KOPT-K1 (cell line): ENCODE results near the gene HERC5.
A peak's percentile ranks its signal among the peaks of the same experiment; 100 is the strongest.

Experiments
- H3K27ac ChIP-seq: fragments of 200-600 bp; sonication (generic); 2 replicates; pipeline ENCODE4 v1.5.1; 2016; ENCODE audit warnings: antibody characterized with exemption, mild to moderate bottlenecking, low read depth, low read length; ENCODE audit not compliant: poor library complexity, severe bottlenecking
- H3K36me3 ChIP-seq: fragments of 200-600 bp; sonication (generic); 2 replicates; pipeline ENCODE4 v1.5.1; 2017; ENCODE audit warnings: antibody characterized with exemption, mild to moderate bottlenecking, low read length, moderate library complexity; ENCODE audit not compliant: insufficient read depth
- H3K9me3 ChIP-seq: fragments of 200-600 bp; sonication (generic); 2 replicates; pipeline ENCODE4 v1.5.1; 2017; ENCODE audit warnings: antibody characterized with exemption, low read length, mild to moderate bottlenecking; ENCODE audit not compliant: insufficient read depth, poor library complexity, severe bottlenecking

The HERC5 gene

GRCh38 chr4:88467392-88467791 lies 10.5 kb downstream of the HERC5 start:
- peaks cover 80% of the 10 kb centered on the region for H3K36me3 ChIP-seq
- no peaks in the 10 kb centered on the region for H3K9me3 ChIP-seq
- H3K27ac ChIP-seq = no peak overlapping the region

DNA sequence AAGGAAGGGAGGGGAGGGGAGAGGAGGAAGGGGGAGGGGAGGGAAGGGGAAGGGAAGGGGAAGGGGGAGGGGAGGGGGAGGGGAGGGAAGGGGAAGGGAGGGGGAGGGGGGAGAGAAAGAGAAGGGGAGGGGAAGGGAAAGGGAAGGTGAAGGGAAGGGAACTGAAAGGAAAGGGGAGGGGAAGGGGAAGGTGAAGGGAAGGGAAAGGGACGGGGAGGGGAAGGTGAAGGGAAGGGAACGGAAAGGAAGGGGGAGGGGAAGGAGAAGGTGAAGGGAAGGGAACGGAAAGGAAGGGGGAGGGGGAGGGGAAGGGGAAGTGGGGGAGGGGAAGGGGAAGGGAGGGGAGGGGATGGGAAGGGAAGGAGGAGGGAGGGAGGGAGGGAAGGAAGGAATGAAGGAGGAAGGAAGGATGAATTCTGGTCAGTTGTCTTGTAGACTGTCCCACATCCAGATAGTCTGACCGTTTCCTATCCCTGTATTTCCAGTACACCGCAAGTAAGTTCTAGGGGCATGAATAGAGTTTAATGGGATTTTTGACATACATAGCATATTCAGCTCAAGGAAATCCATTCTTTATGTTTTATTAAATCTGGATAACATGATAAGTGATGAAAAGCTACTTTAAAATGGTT lies 20.4 kb downstream of the HERC5 start:
- peaks cover 46% of the 10 kb centered on the region for H3K36me3 ChIP-seq
- no peak overlapping the region for H3K27ac ChIP-seq
- H3K9me3 ChIP-seq = no peaks in the 10 kb centered on the region

- Histone ChIP-seq H3K27ac (no peak overlapping the region), H3K9me3 (no peaks in the 10 kb centered on the region)
Measured at GRCh38 chr4:88478247-88478646, 21.3 kb downstream of the HERC5 start.

DNA sequence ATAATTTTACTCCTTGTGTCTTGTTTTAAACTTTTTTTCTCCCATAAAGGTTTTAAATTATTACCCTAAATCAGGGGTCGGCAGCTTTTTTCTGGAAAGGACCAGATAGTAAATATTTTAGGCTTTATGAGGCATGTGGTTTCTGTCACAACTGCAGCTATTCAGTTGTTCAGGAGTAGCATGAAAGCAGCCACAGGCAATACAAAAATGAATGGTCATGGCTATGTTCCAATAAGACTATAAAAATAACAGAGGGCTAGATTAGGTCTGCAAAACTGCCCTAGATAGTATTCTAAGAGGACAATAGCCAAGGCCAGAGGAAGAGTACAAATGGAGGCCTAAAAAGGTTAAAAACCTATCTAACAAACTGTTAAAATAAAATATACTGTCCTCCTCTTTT lies 24.6 kb downstream of the HERC5 start:
- peaks cover 35% of the 10 kb centered on the region for H3K36me3 ChIP-seq
- H3K27ac ChIP-seq = no peak overlapping the region
- no peaks in the 10 kb centered on the region for H3K9me3 ChIP-seq

More at GRCh38 chr4:88478247-88478646, 21.3 kb downstream of the HERC5 start:
- H3K36me3 ChIP-seq = peaks cover 38% of the 10 kb centered on the region

DNA sequence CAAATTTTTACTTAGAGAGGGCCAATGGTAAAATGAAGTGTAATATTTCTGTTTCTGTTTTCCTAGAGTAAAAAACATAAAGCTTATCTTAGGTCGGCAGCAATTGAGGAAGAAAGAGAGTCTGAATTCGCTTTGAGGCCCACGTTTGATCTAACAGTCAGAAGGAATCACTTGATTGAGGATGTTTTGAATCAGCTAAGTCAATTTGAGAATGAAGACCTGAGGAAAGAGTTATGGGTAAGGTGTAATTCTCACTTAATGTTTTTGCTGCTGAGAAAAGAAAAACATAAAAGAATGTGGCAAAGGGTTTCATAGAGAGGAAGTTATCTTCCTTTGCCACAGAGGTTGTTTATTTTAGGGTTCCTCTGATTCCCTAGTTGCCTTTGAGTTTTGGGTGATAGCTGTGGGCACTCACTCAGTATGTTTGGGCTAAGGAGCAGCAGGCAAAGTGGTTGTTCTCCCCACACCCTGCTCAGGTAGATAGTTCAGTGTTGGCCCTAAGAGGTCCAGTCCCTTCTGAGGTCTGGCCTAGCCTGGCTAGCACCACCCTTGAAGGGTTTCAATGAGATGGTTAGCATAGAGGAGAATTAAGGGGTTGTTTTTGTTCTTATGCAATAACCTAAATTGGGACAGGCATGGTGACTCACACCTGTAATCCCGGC lies 32.3 kb downstream of the HERC5 start:
- H3K9me3 ChIP-seq = no peaks in the 10 kb centered on the region
- peaks cover 45% of the 10 kb centered on the region for H3K36me3 ChIP-seq
- H3K27ac ChIP-seq = no peak overlapping the region

- H3K9me3 ChIP-seq = no peaks in the 10 kb centered on the region
- no peak overlapping the region for H3K27ac ChIP-seq
- peaks cover 35% of the 10 kb centered on the region for H3K36me3 ChIP-seq
Measured at GRCh38 chr4:88497859-88498409, 41.0 kb downstream of the HERC5 start.

GRCh38 chr4:88503344-88503743 lies 46.4 kb downstream of the HERC5 start:
- Histone ChIP-seq H3K27ac (no peak overlapping the region), H3K9me3 (no peaks in the 10 kb centered on the region), H3K36me3 (peaks cover 12% of the 10 kb centered on the region)

- Histone ChIP-seq H3K27ac (no peak overlapping the region), H3K36me3 (no peaks in the 10 kb centered on the region), H3K9me3 (no peaks in the 10 kb centered on the region)
Measured at GRCh38 chr4:88511236-88511635, 54.3 kb downstream of the HERC5 start.

- H3K27ac ChIP-seq = no peak overlapping the region
- no peaks in the 10 kb centered on the region for H3K9me3 ChIP-seq
- peaks cover 3% of the 10 kb centered on the region; the same call in 1 of the 2 replicates for H3K36me3 ChIP-seq
Measured at GRCh38 chr4:88514557-88515511, 57.9 kb downstream of the HERC5 start.

GRCh38 chr4:88516746-88517145 lies 59.8 kb downstream of the HERC5 start:
- Histone ChIP-seq H3K27ac (no peak overlapping the region), H3K9me3 (no peaks in the 10 kb centered on the region), H3K36me3 (peaks cover 22% of the 10 kb centered on the region; the same call in 1 of the 2 replicates)

GRCh38 chr4:88517825-88518224 lies 60.9 kb downstream of the HERC5 start:
- no peak overlapping the region for H3K27ac ChIP-seq
- no peaks in the 10 kb centered on the region for H3K9me3 ChIP-seq
- peaks cover 24% of the 10 kb centered on the region; the same call in 1 of the 2 replicates for H3K36me3 ChIP-seq

- Histone ChIP-seq H3K36me3 (peaks cover 24% of the 10 kb centered on the region; the same call in 1 of the 2 replicates), H3K9me3 (no peaks in the 10 kb centered on the region), H3K27ac (no peak overlapping the region)
Measured at GRCh38 chr4:88518911-88519310, 62.0 kb downstream of the HERC5 start.

- Histone ChIP-seq H3K36me3 (peaks cover 24% of the 10 kb centered on the region; the same call in 1 of the 2 replicates), H3K27ac (peak overlapping the region; percentile 73), H3K9me3 (no peaks in the 10 kb centered on the region)
Measured at GRCh38 chr4:88522702-88523324, 65.9 kb downstream of the HERC5 start.

- no peaks in the 10 kb centered on the region for H3K9me3 ChIP-seq
- peak within 1 kb of the TSS; percentile 73 for H3K27ac ChIP-seq
Measured at GRCh38 chr4:88523325-88524129, 66.6 kb downstream of the HERC5 start, which contains the start of gene PYURF. TSS of gene PYURF (minus strand) at chr4:88523776. CDS start at chr4:88523700, 76 bp downstream.

More at GRCh38 chr4:88523325-88524129, 66.6 kb downstream of the HERC5 start, which contains the start of gene PYURF:
- peaks cover 24% of the 10 kb centered on the region; the same call in 1 of the 2 replicates for H3K36me3 ChIP-seq
